GM12878 (cell line): Measurements from ENCODE around the gene RAD52. TPM values are rescaled to one million over a fixed set of nuclear protein-coding genes. Genes with fewer than 3 reads are reported as not detected.

Experiments
- ATAC-seq: fragments of 200-7000 bp; cut with Tn5 transposase; 3 replicates; pipeline ENCODE4 v1.9.1; 2020; ENCODE audit warnings: mild to moderate bottlenecking, moderate library complexity
- BruUV-seq: library from RNA; stranded (reverse); fragments of 400-500 nt; replicated peaks from 2 replicates; lab custom pipeline; 2021; lab: Mats Ljungman, UMichigan
- CTCF ChIA-PET: fragments of 300-600 bp; sonication (Branson Sonifier 250); formaldehyde crosslinking; extraction: SDS; loops from one replicate; lab custom pipeline; 2021; ENCODE audit warnings: inconsistent platforms; lab: Yijun Ruan, JAX
- POLR2A ChIA-PET: fragments of 350-600 bp; formaldehyde crosslinking; extraction: SDS; loops from one replicate; lab custom pipeline; 2021; ENCODE audit warnings: inconsistent platforms; lab: Charles Lee
- RAD21 ChIA-PET: fragments of 300-600 bp; sonication (Branson Sonifier 250); formaldehyde crosslinking; loops from one replicate; lab custom pipeline; 2023; ENCODE audit warnings: antibody characterized with exemption; ENCODE audit not compliant: unreplicated experiment; lab: Charles Lee
- SMC1A ChIA-PET: fragments of 300-600 bp; sonication (Branson Sonifier 250); formaldehyde crosslinking; loops from one replicate; lab custom pipeline; 2023; ENCODE audit not compliant: unreplicated experiment, uncharacterized antibody; lab: Charles Lee
- DNase-seq: peaks from one replicate; pipeline ENCODE4 v3.0.0-alpha.2; 2011; ENCODE audit warnings: low read depth, low spot score
- FAIRE-seq: peaks from 3 replicates; lab custom pipeline; 2011; peaks lifted over from hg19 to GRCh38; lab: Jason Lieb, UNC
- H2AFZ ChIP-seq: 2 replicates; pipeline ENCODE4 v1.6.0; 2011; ENCODE audit warnings: low read depth, low read length, control low read depth; ENCODE audit not compliant: control insufficient read depth
- H3K27ac ChIP-seq: 2 replicates; pipeline ENCODE4 v1.5.1; 2011; ENCODE audit warnings: control low read depth; ENCODE audit not compliant: control insufficient read depth, insufficient read depth
- H3K27me3 ChIP-seq, 2 experiments: replicated peaks in 1 of 2; 2 replicates each; pipeline versions ENCODE4 v1.6.0 to v1.6.1; 2011; ENCODE audit warnings: low read length in 1 of 2; ENCODE audit not compliant: control insufficient read depth in 2 of 2, insufficient read depth in 2 of 2
- H3K36me3 ChIP-seq, 2 experiments: 2 replicates each; pipeline ENCODE4 v1.5.1; 2011; ENCODE audit warnings: low read length in 1 of 2; ENCODE audit not compliant: control insufficient read depth in 2 of 2, insufficient read depth in 2 of 2
- H3K4me1 ChIP-seq: 2 replicates; pipeline ENCODE4 v1.6.1; 2011; ENCODE audit warnings: mild to moderate bottlenecking, low read length, moderate library complexity, mixed read lengths; ENCODE audit not compliant: control insufficient read depth, insufficient read depth
- H3K4me2 ChIP-seq: 2 replicates; pipeline ENCODE4 v1.6.0; 2011; ENCODE audit warnings: control low read depth; ENCODE audit not compliant: control insufficient read depth, insufficient read depth
- H3K4me3 ChIP-seq: fragments of 200-600 bp; sonication (generic); 2 replicates; pipeline ENCODE4 v1.5.1; 2016
- H3K79me2 ChIP-seq: 2 replicates; pipeline ENCODE4 v1.6.0; 2011; ENCODE audit warnings: low read length; ENCODE audit not compliant: control insufficient read depth, insufficient read depth
- H3K9ac ChIP-seq: 2 replicates; pipeline ENCODE4 v1.8.0; 2011; ENCODE audit warnings: low read length, control low read depth, mixed read lengths; ENCODE audit not compliant: control insufficient read depth, insufficient read depth
- H3K9me3 ChIP-seq: replicated peaks from 3 replicates; pipeline ENCODE4 v1.5.1; 2011; ENCODE audit warnings: mild to moderate bottlenecking, low read length; ENCODE audit not compliant: control insufficient read depth, insufficient read depth
- H4K20me1 ChIP-seq: 2 replicates; pipeline ENCODE4 v1.6.0; 2011; ENCODE audit not compliant: control insufficient read depth, insufficient read depth
- ATF3 ChIP-seq: IDR thresholded peaks from 2 replicates; pipeline ENCODE4 v1.6.1; 2011; ENCODE audit warnings: low read depth, mild to moderate bottlenecking, low read length, moderate library complexity, borderline replicate concordance; ENCODE audit errors: extremely low read depth
- BHLHE40 ChIP-seq, 2 experiments: fragments of 450-650 bp in 1 of 2; IDR thresholded peaks; 2 replicates each; pipeline ENCODE4 v1.6.1; 2011 to 2017; ENCODE audit warnings: low read depth in 2 of 2, borderline replicate concordance in 1 of 2, improper control_type of control experiment in 1 of 2, low read length in 1 of 2, mild to moderate bottlenecking in 1 of 2
- CBX5 ChIP-seq: sonication (generic); IDR thresholded peaks from 2 replicates; pipeline ENCODE4 v1.6.1; 2016; ENCODE audit warnings: low read depth, moderate library complexity, mild to moderate bottlenecking, inconsistent platforms
- CTCF ChIP-seq, 3 experiments: IDR thresholded peaks in 2 of 3; conservative IDR thresholded peaks in 1 of 3; 2 replicates each; pipeline ENCODE4 v1.5.1; 2011; ENCODE audit warnings: low read depth in 3 of 3, low read length in 3 of 3, mild to moderate bottlenecking in 3 of 3, control low read depth in 2 of 3, moderate library complexity in 2 of 3, inconsistent platforms in 1 of 3, mixed read lengths in 1 of 3; ENCODE audit not compliant: control insufficient read depth in 2 of 3, insufficient read depth in 1 of 3; ENCODE audit errors: extremely low read depth in 1 of 3
- EGR1 ChIP-seq, 2 experiments: IDR thresholded peaks; 1 replicate in 1 of 2; 2 replicates in 1 of 2; pipeline ENCODE4 v1.6.1; 2011 to 2012; ENCODE audit warnings: low read depth in 2 of 2, low read length in 2 of 2, borderline replicate concordance in 1 of 2, mild to moderate bottlenecking in 1 of 2, moderate library complexity in 1 of 2
- EZH2 ChIP-seq: IDR thresholded peaks from 2 replicates; pipeline ENCODE4 v1.6.1; 2012; ENCODE audit warnings: low read depth, mild to moderate bottlenecking, control low read depth, inconsistent platforms, low read length, borderline replicate concordance; ENCODE audit not compliant: control insufficient read depth
- NFIC ChIP-seq: IDR thresholded peaks from 2 replicates; pipeline ENCODE4 v1.6.1; 2012; ENCODE audit warnings: low read depth, mild to moderate bottlenecking, inconsistent platforms, low read length, moderate library complexity
- POLR2AphosphoS2 ChIP-seq: IDR thresholded peaks from 2 replicates; pipeline ENCODE4 v1.6.1; 2011; ENCODE audit warnings: low read depth, mild to moderate bottlenecking, low read length, improper control_type of control experiment, moderate library complexity
- POU2F2 ChIP-seq: IDR thresholded peaks from 3 replicates; pipeline ENCODE4 v1.6.1; 2011; ENCODE audit warnings: low read depth, mild to moderate bottlenecking, low read length, borderline replicate concordance
- RAD21 ChIP-seq: IDR thresholded peaks from 2 replicates; pipeline ENCODE4 v1.6.1; 2011; ENCODE audit warnings: mild to moderate bottlenecking, low read depth, low read length, moderate library complexity; ENCODE audit not compliant: insufficient read depth
- RCOR1 ChIP-seq: conservative IDR thresholded peaks from 2 replicates; pipeline ENCODE4 v1.6.1; 2012; ENCODE audit warnings: low read depth, low read length, improper control_type of control experiment
- RFX5 ChIP-seq: IDR thresholded peaks from 2 replicates; pipeline ENCODE4 v1.6.1; 2011; ENCODE audit warnings: low read depth, low read length, improper control_type of control experiment
- SMAD1 ChIP-seq: fragments of 450-650 bp; IDR thresholded peaks from 2 replicates; pipeline ENCODE4 v1.6.1; 2018; ENCODE audit warnings: mild to moderate bottlenecking, low read depth; ENCODE audit not compliant: partially characterized antibody
- SREBF2 ChIP-seq: IDR thresholded peaks from 2 replicates; pipeline ENCODE4 v1.6.1; 2012; ENCODE audit warnings: mild to moderate bottlenecking, low read length
- TCF3 ChIP-seq: IDR thresholded peaks from 2 replicates; pipeline ENCODE4 v1.6.1; 2012; ENCODE audit warnings: low read depth, mild to moderate bottlenecking, low read length, borderline replicate concordance; ENCODE audit not compliant: insufficient read depth
- YBX1 ChIP-seq: fragments of 450-650 bp; IDR thresholded peaks from 2 replicates; pipeline ENCODE4 v1.6.1; 2016; ENCODE audit warnings: antibody characterized with exemption
- YY1 ChIP-seq: IDR thresholded peaks from 2 replicates; pipeline ENCODE4 v1.6.1; 2011; ENCODE audit warnings: low read depth, mild to moderate bottlenecking, low read length
- WGBS: methylation state at CpG from one replicate; pipeline ENCODE4 v1.1.6; 2016; ENCODE audit warnings: low lambda C conversion rate; ENCODE audit not compliant: insufficient replicate concordance, insufficient coverage; ENCODE audit errors: missing lambda C conversion rate; 5-methylcytosine and 5-hydroxymethylcytosine counted together
- in situ Hi-C: fragments of 300-500 bp; cut with MboI; formaldehyde crosslinking; loops from 9 replicates; pipeline ENCODE4 v1.14.3; 2018; ENCODE audit warnings: mixed read lengths
- intact Hi-C: fragments of 100-400 bp; cut with micrococcal nuclease; formaldehyde crosslinking; loops from one replicate; pipeline ENCODE4 v1.14.2; 2022; ENCODE audit not compliant: unreplicated experiment
- polyA plus RNA-seq, 11 experiments: library from polyadenylated mRNA; depleted of rRNA in 4 of 11; unstranded in 6 of 11; stranded (reverse) in 5 of 11; fragments of >200 nt; fragmentation: Nextera tagmentation in 4 of 11; fragmentation: Illumina TruSeq in 1 of 11; extraction: Ambion mirVana in 4 of 11; extraction: Trizol in 1 of 11; gene quantifications; 1 replicate in 1 of 11; 2 replicates in 10 of 11; pipeline versions ENCODE4 v1.2.1 to v1.2.3, GENCODE V29; 2011 to 2016; ENCODE audit warnings: inconsistent platforms in 2 of 11, missing spikeins in 2 of 11, low read depth in 1 of 11
- total RNA-seq, 4 experiments: library from RNA; depleted of rRNA in 3 of 4; stranded (reverse); fragments of >200 nt in 3 of 4; fragmentation: Illumina TruSeq in 1 of 4; extraction: Trizol in 1 of 4; gene quantifications; 2 replicates each; pipeline versions ENCODE4 v1.2.1 to v1.2.3, GENCODE V29; 2013 to 2021
- TF ChIP-seq, protein P1 (sequence below): fragments of 450-650 bp; IDR thresholded peaks from 2 replicates; pipeline ENCODE4 v1.6.1; 2014; ENCODE audit warnings: mild to moderate bottlenecking

Gene RAD52
- total and polyA plus RNA-seq, 10 of the 15 experiments (the other 5 are each of a cell fraction or from before 2014, with no cell fraction given) = 2.0 to 15.7 (median 8.9) TPM

- TF ChIP-seq RAD21 (no peak), NFIC (peak; percentile 87), YBX1 (no peak), POU2F2 (peak; percentile 51; the same call in 1 of the 3 replicates), EGR1 (IDR thresholded peaks at IDR 0.05; ENCODE audit: borderline replicate concordance in 1 of 2, low read depth in 2 of 2, low read length in 2 of 2) (no peak)
These were observed 48.8 kb upstream of the RAD52 start (continued) for GRCh38 chr12:998020-998874.

DNA sequence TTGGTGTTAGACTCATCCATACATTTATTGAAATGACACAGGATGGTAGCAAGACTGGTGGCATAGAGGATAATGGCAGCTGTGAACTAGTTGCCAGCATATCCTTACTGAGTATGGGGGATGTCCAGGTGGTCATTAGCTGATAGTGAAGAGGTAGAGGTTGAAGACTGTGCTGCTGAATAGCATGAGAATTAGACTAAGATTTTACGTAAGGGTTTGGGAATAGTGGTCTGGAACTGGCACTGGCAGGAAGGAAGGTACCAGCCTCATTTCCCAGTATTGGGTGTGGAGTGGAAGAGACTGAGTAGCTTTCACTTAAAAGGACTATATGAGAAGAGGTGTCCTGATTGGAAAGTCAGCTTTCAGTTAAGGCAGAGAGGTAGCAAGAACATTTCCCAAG lies 48.0 kb upstream of the RAD52 start:
- no peak for FAIRE-seq
- no peak for TF ChIP-seq YY1
- TF ChIP-seq CBX5 = no peak
- TF ChIP-seq RAD21 = no peak
- no peak for TF ChIP-seq SREBF2
- TF ChIP-seq ATF3 = no peak
- TF ChIP-seq TCF3 = no peak
- TF ChIP-seq EZH2 = no peak
- no peak for TF ChIP-seq SMAD1
- no peak for TF ChIP-seq RFX5
- TF ChIP-seq BHLHE40 (IDR thresholded peaks at IDR 0.05; ENCODE audit: borderline replicate concordance in 1 of 2, low read depth in 2 of 2, low read length in 1 of 2) = no peak
- no peak for TF ChIP-seq RCOR1
- TF ChIP-seq, protein P1, sequence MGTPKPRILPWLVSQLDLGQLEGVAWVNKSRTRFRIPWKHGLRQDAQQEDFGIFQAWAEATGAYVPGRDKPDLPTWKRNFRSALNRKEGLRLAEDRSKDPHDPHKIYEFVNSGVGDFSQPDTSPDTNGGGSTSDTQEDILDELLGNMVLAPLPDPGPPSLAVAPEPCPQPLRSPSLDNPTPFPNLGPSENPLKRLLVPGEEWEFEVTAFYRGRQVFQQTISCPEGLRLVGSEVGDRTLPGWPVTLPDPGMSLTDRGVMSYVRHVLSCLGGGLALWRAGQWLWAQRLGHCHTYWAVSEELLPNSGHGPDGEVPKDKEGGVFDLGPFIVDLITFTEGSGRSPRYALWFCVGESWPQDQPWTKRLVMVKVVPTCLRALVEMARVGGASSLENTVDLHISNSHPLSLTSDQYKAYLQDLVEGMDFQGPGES = no peak
- TF ChIP-seq CTCF (IDR thresholded peaks at IDR 0.05 in 2 of 3, conservative IDR thresholded peaks at IDR 0.05 in 1 of 3; ENCODE audit: control insufficient read depth in 2 of 3, extremely low read depth in 1 of 3, insufficient read depth in 1 of 3, low read depth in 3 of 3, low read length in 3 of 3) = no peak
- no peak for TF ChIP-seq POLR2AphosphoS2

More for the DNA sequence above, 48.0 kb upstream of the RAD52 start:
- ChIA-PET CTCF (interaction anchor here (1.7 to 1.9 kb wide), 2 partner anchors 9 to 96 kb away, joined by 3 to 4 read pairs; no protein-coding TSS in a partner anchor), SMC1A (interaction anchor here (1.1 to 2.3 kb wide), 6 partner anchors 11 to 120 kb away, joined by 3 to 6 read pairs (median 4); no protein-coding TSS in a partner anchor), RAD21 (interaction anchor here (1.2 to 1.5 kb wide), 2 partner anchors 51 to 95 kb away, joined by 3 read pairs; no protein-coding TSS in a partner anchor), POLR2A (no interaction called here)
- no peak for DNase-seq
- Histone ChIP-seq H3K27ac (no peak overlapping the region), H3K36me3 (no peaks in the 10 kb centered on the region), H3K79me2 (no peaks in the 10 kb centered on the region), H3K4me1 (peaks cover 21% of the 10 kb centered on the region), H3K27me3 (no peaks in the 10 kb centered on the region; a peak in 1 of 4 replicates), H3K9ac (no peak overlapping the region), H3K4me3 (no peak overlapping the region), H4K20me1 (no peaks in the 10 kb centered on the region), H3K4me2 (no peak overlapping the region), H2AFZ (no peak overlapping the region), H3K9me3 (no peaks in the 10 kb centered on the region)
- ATAC-seq = peak; percentile 27; the same call in 2 of the 3 replicates
- no TSS peak for BruUV-seq
- in situ Hi-C loops = no loop called here
- intact Hi-C loops = no loop called here
- 91% methylated on average over 1 of the region's 1 CpG for WGBS
